NCI-H2081 treated with DMSO at 0.1 percent for 48 hours (cell line): ENCODE measurements around the gene TRIM41.
"Not testable (repeated sequence)": the region's sequence is repeated elsewhere in the genome, so short reads cannot be mapped to it uniquely, and the experiment has no call there.

Experiments used
- DNase-seq: peaks from one replicate; lab custom pipeline; 2025; lab: John Stamatoyannopoulos, UW

TRIM41 gene

GRCh38 chr5:181210698-181211097, 12.4 kb upstream of the TRIM41 start:
- DNase-seq = not testable (repeated sequence)

- no peak for DNase-seq
These were observed 11.9 kb upstream of the TRIM41 start for GRCh38 chr5:181211208-181211607.

- DNase-seq = no peak
These were observed 11.0 kb upstream of the TRIM41 start for GRCh38 chr5:181212080-181212479.

- no peak for DNase-seq
These were observed 10.1 kb upstream of the TRIM41 start for GRCh38 chr5:181212934-181213333.

GRCh38 chr5:181214249-181214648, 8.8 kb upstream of the TRIM41 start:
- not testable (repeated sequence) for DNase-seq

- DNase-seq = no peak
These were observed 6.8 kb upstream of the TRIM41 start for GRCh38 chr5:181215997-181216989.

GRCh38 chr5:181217111-181217802, 5.8 kb upstream of the TRIM41 start:
- DNase-seq = no peak

- DNase-seq = no peak
These were observed 5.3 kb upstream of the TRIM41 start for GRCh38 chr5:181217803-181218062.

GRCh38 chr5:181218795-181219124, 4.3 kb upstream of the TRIM41 start:
- DNase-seq = no peak

- DNase-seq = no peak
These were observed 3.6 kb upstream of the TRIM41 start for GRCh38 chr5:181219262-181220177.

GRCh38 chr5:181220178-181220515, 2.9 kb upstream of the TRIM41 start:
- no peak for DNase-seq

- no peak for DNase-seq
These were observed 1.8 kb upstream of the TRIM41 start for GRCh38 chr5:181221105-181221791.

- DNase-seq = no peak
These were observed 1.1 kb upstream of the TRIM41 start for GRCh38 chr5:181221792-181222629.

GRCh38 chr5:181222630-181223057, 437 bp upstream of the TRIM41 start:
- no peak for DNase-seq

GRCh38 chr5:181223729-181224389, 778 bp downstream of the TRIM41 start:
- DNase-seq = no peak

GRCh38 chr5:181224390-181225229, 1.5 kb downstream of the TRIM41 start:
- DNase-seq = no peak

GRCh38 chr5:181229996-181230395, 6.9 kb downstream of the TRIM41 start:
- no peak for DNase-seq

GRCh38 chr5:181230551-181230950, 7.5 kb downstream of the TRIM41 start:
- no peak for DNase-seq

- DNase-seq = no peak
These were observed 8.4 kb downstream of the TRIM41 start for GRCh38 chr5:181231432-181231831.

- no peak for DNase-seq
These were observed 9.5 kb downstream of the TRIM41 start for GRCh38 chr5:181232593-181232992.
